ENCODE measurements around the gene LRG1. TPM values are rescaled to one million over a fixed set of nuclear protein-coding genes. Genes with fewer than 3 reads are reported as not detected.
A peak's percentile ranks its signal among the peaks of the same experiment; 100 is the strongest.

The LRG1 gene
- total and polyA plus RNA-seq, 2 of the 13 experiments (the other 11 are each of a cell fraction or from before 2014, with no cell fraction given): 12.0 to 39.3 TPM

DNA sequence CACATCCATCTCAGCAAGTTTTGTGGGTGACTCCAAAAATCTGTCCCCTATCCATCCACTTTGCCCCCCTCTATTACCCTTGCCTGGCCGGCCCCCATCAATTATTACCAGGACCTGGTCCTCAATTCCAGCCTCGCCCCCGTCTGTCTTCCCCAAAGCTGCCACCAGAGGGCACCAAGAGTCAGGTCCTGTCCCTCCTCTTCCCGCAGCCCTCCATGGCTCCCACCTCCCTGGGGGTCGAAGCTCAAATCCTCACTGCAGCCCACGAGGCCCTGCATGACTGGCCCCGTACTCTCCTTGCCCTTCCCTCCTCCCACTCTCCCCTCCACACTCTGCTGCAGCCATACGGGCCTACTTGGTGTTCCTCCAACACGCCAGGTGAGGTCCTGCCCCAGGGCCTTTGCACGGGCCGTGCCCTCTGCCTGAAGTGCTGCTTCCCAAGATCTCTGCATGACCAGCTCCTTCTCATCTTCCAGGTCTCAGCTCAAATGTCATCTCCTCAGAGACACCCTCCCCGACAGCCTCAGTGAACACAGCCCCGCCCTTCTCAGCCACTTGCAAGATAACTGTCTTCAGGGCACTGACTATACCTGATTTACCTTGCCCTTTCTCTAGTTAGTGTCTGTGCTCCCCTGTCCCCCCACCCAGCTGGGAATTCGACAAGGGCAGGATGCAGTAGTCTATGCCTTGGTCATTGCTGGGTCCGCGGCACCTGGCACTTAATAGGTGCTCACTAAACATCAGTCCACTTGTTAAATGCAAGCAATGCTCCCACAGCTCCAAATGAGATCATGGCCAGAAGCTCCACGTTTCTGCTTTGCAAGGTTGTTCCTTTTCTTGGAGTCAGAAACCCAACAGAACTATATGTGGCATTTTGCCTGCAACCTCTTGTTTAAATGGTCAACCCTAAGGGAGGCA is 36.4 kb upstream of the LRG1 start (continued):
- TF ChIP-seq, protein P1, sequence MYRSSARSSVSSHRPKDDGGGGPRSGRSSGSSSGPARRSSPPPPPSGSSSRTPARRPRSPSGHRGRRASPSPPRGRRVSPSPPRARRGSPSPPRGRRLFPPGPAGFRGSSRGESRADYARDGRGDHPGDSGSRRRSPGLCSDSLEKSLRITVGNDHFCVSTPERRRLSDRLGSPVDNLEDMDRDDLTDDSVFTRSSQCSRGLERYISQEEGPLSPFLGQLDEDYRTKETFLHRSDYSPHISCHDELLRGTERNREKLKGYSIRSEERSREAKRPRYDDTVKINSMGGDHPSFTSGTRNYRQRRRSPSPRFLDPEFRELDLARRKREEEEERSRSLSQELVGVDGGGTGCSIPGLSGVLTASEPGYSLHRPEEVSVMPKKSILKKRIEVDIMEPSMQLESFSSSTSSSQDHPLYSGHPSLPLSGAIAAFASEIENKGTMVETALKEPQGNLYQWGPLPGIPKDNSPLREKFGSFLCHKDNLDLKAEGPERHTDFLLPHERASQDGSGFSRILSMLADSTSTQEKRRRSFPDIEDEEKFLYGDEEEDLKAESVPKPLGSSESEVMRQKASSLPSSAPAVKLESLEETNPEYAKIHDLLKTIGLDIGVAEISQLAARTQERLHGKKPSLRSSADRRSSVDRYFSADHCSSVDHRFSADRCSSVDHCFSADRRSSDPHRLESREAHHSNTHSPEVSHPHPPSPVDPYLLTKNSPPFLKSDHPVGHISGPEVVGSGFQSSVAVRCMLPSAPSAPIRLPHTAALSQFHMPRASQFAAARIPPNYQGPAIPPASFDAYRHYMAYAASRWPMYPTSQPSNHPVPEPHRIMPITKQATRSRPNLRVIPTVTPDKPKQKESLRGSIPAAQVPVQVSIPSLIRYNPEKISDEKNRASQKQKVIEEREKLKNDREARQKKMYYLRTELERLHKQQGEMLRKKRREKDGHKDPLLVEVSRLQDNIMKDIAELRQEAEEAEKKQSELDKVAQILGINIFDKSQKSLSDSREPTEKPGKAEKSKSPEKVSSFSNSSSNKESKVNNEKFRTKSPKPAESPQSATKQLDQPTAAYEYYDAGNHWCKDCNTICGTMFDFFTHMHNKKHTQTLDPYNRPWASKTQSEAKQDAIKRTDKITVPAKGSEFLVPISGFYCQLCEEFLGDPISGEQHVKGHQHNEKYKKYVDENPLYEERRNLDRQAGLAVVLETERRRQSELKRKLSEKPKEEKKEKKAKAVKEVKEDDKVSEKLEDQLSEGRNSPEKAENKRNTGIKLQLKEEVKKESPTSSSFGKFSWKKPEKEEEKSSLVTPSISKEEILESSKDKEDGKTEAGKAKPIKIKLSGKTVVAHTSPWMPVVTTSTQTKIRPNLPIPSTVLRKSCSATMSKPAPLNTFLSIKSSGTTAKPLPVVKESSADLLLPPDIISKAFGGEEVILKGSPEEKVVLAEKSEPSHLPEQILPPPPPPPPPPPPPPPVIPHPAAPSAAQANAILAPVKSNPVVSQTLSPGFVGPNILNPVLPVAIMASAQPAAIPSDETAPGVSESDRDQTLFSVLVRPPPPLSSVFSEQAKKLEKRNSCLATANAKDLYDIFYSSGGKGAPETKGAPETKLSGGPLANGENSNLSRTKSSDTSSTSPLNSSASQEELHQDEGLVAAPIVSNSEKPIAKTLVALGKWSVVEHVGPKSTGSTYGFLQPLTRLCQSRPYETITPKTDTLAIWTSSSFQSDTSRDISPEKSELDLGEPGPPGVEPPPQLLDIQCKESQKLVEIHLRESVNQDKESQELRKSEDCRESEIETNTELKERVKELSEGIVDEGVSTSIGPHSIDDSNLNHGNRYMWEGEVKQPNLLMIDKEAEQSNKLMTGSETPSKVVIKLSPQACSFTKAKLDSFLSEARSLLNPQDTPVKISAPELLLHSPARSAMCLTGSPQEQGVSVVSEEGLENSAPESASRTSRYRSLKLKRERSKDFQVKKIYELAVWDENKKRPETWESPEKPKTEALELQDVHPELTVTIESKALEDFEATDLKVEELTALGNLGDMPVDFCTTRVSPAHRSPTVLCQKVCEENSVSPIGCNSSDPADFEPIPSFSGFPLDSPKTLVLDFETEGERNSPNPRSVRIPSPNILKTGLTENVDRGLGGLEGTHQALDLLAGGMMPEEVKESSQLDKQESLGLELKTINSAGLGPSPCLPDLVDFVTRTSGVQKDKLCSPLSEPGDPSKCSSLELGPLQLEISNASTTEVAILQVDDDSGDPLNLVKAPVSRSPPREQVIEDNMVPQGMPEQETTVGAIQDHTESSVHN (CRISPR knock-in tag; IDR thresholded peaks at IDR 0.05): no peak
- TF ChIP-seq, protein P2, sequence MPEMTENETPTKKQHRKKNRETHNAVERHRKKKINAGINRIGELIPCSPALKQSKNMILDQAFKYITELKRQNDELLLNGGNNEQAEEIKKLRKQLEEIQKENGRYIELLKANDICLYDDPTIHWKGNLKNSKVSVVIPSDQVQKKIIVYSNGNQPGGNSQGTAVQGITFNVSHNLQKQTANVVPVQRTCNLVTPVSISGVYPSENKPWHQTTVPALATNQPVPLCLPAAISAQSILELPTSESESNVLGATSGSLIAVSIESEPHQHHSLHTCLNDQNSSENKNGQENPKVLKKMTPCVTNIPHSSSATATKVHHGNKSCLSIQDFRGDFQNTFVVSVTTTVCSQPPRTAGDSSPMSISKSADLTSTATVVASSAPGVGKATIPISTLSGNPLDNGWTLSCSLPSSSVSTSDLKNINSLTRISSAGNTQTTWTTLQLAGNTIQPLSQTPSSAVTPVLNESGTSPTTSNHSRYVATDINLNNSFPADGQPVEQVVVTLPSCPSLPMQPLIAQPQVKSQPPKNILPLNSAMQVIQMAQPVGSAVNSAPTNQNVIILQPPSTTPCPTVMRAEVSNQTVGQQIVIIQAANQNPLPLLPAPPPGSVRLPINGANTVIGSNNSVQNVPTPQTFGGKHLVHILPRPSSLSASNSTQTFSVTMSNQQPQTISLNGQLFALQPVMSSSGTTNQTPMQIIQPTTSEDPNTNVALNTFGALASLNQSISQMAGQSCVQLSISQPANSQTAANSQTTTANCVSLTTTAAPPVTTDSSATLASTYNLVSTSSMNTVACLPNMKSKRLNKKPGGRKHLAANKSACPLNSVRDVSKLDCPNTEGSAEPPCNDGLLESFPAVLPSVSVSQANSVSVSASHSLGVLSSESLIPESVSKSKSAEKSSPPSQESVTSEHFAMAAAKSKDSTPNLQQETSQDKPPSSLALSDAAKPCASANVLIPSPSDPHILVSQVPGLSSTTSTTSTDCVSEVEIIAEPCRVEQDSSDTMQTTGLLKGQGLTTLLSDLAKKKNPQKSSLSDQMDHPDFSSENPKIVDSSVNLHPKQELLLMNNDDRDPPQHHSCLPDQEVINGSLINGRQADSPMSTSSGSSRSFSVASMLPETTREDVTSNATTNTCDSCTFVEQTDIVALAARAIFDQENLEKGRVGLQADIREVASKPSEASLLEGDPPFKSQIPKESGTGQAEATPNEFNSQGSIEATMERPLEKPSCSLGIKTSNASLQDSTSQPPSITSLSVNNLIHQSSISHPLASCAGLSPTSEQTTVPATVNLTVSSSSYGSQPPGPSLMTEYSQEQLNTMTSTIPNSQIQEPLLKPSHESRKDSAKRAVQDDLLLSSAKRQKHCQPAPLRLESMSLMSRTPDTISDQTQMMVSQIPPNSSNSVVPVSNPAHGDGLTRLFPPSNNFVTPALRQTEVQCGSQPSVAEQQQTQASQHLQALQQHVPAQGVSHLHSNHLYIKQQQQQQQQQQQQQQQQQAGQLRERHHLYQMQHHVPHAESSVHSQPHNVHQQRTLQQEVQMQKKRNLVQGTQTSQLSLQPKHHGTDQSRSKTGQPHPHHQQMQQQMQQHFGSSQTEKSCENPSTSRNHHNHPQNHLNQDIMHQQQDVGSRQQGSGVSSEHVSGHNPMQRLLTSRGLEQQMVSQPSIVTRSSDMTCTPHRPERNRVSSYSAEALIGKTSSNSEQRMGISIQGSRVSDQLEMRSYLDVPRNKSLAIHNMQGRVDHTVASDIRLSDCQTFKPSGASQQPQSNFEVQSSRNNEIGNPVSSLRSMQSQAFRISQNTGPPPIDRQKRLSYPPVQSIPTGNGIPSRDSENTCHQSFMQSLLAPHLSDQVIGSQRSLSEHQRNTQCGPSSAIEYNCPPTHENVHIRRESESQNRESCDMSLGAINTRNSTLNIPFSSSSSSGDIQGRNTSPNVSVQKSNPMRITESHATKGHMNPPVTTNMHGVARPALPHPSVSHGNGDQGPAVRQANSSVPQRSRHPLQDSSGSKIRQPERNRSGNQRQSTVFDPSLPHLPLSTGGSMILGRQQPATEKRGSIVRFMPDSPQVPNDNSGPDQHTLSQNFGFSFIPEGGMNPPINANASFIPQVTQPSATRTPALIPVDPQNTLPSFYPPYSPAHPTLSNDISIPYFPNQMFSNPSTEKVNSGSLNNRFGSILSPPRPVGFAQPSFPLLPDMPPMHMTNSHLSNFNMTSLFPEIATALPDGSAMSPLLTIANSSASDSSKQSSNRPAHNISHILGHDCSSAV (CRISPR knock-in tag; IDR thresholded peaks at IDR 0.05; ENCODE audit: borderline replicate concordance): no peak
- TF ChIP-seq, protein P3, sequence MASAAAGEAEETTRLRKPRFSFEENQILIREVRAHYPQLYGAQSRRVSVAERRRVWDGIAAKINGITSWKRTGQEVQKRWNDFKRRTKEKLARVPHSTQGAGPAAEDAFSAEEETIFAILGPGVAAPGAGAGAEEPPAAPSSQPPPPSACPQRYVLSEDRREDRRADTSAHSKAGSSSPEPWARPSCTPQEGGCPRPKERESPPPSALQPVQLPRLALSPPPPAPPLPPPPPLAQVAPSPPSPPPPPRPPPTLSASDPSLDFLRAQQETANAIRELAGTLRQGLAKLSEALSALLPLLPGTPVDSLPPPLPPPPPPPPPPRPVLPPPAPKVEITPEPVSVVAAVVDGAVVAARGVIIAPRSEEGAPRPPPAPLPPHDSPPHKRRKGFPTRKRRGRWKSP (CRISPR knock-in tag; IDR thresholded peaks at IDR 0.05): no peak
- TF ChIP-seq ZNF564 (CRISPR knock-in tag; IDR thresholded peaks at IDR 0.05) (no peak), ASH2L (IDR thresholded peaks at IDR 0.05; ENCODE audit: insufficient read length, low read depth, low read length) (peak; percentile 30)
- TF ChIP-seq, protein P4, sequence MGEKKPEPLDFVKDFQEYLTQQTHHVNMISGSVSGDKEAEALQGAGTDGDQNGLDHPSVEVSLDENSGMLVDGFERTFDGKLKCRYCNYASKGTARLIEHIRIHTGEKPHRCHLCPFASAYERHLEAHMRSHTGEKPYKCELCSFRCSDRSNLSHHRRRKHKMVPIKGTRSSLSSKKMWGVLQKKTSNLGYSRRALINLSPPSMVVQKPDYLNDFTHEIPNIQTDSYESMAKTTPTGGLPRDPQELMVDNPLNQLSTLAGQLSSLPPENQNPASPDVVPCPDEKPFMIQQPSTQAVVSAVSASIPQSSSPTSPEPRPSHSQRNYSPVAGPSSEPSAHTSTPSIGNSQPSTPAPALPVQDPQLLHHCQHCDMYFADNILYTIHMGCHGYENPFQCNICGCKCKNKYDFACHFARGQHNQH (CRISPR knock-in tag; IDR thresholded peaks at IDR 0.05): no peak
